Measurements from ENCODE around the gene TMEM114.

TMEM114 gene

DNA sequence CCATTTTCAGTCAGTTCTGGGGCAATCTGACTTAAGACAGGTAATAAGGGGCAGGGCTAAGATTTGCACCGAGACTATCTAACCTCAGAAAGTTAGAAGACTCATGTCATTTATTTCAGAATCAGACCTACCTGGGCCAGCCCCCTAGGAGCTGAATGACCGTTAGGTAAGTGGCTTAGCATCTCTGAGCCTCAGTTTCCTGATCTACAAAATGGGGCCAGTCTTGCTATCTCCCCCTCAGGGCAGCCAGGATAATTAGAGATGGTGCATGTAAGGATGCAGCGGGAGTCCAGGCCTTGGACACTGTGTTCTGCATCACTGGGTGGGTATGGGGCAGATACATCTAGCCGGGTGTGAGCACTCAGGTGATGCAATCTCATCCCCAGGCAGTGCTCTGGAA is 20.8 kb upstream of the TMEM114 start:
- ATAC-seq: no peak

DNA sequence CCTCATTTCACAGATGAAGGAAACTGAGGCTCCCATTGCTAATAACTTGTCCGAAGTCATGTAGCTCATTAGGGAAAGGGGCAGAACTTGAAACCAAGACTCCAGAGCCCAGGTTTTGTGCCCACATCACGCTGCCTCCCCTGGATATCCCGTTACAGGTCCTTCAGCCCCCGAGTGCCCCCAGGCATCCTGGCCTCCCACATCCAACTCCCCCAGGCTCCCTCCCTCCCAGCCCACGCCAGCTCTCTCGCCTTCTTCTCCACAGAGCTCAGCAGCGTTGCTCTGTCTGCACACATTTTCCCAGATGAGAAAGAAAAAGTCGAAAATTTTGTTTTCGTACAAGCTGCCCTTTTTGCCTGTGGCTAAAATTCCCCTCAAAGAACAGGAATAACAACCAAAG is 16.9 kb upstream of the TMEM114 start:
- no peak for ATAC-seq

DNA sequence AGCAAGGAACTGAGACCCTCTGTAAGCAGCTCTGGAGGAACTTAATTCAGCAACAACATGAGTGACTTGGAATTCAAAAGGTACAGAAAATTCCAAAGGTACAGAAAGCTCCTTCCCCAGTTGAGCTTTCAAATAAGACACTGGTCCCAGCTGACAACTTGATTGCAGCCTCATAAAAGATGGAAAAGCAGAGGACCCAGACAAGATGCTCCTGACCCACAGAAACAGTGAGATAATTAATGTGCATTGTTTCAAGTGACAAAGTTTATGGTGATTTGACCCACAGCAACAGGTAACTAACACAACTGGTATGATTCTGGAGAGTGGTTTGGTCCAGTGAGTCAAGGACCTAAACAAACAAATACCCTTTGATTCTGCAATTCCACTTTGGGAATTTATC is 15.2 kb upstream of the TMEM114 start:
- ATAC-seq: no peak

- no peak for ATAC-seq
Measured at GRCh38 chr16:8600144-8600775, 9.9 kb upstream of the TMEM114 start.

GRCh38 chr16:8596581-8596980 is 6.3 kb upstream of the TMEM114 start:
- no peak for ATAC-seq

- no peak for ATAC-seq
Measured at GRCh38 chr16:8595783-8596182, 5.5 kb upstream of the TMEM114 start.

GRCh38 chr16:8594149-8594666 is 3.9 kb upstream of the TMEM114 start:
- no peak for ATAC-seq

GRCh38 chr16:8591451-8591850 is 1.1 kb upstream of the TMEM114 start:
- ATAC-seq: no peak

GRCh38 chr16:8590811-8591210 is 500 bp upstream of the TMEM114 start:
- ATAC-seq: no peak

DNA sequence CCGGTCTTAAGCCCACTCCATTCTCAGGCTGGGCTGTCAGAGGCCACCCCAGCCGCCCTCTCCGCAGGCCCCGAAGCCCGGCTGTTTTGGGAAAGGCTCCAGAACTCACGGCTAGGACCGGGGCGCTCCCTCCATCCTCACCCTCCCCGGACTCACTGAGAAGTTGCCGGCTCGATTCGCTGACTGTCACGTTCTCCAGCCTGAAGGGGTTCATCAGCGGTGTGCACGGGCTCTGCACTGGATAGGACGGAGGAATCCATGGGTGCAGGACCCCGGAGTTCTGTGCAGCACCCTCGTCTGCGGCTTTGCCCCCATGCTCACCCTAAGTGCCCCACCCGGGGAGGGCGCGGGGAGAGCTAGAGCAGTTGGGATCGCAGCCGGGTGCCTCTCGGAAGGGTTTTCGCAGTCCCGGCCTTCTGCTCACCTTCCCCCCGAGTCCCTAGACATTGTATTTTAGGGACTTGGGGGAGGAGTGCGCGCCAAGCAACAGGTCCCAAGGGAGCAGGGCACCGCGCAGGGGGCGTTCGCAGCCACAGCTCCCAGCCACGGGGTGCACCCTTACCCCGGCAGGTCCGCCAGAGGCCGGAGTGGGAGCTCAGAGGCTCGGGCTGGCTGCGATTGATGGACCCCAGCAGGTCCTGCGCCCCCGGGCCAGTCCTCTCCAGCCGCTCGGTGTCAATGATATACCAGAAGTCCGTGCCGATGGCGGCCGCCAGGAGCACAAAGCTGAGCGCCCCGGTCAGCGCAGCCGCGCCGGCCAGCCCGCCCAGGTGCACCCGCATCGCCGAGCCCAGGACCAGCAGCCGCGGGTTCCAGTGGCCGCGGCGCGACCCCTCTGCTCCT is 1.0 kb downstream of the TMEM114 start:
- no peak for ATAC-seq

DNA sequence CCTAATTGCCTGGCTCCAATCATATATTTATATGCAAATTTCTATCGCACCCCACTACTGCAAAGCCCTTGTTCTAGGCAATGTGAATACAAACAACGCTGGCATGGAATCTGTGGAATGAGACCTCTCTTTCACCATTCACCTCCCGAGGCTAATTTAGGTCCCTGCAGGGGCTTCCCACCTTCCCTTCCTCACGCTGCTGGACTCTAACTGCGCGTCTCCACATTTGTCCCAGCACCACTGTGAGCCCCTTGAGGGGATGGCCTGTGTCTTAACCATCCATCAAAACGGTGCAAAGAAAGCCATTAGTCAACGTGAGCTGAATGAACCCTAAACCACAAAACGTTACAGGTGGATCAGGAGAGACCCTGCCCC is 1.6 kb downstream of the TMEM114 start:
- ATAC-seq: no peak

DNA sequence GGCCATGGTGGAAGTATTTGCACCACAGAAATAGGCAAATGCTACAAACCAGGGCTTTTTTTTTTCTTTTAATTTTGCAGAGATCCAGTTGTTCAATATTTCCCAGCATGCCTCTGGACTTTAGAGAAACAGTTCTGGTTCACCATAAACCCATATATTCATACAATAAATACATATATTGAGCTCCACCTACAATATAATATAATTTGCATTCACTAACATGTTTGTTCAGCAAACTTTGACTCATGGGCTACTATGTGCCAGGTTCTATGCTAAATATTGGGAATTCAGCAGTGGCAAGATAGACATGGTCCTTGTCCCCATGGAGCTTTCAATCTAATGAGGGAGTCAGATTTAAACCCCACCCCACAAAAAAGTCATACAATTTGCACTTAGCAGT is 3.2 kb downstream of the TMEM114 start:
- ATAC-seq: no peak

GRCh38 chr16:8585857-8586256 is 4.5 kb downstream of the TMEM114 start:
- ATAC-seq: no peak

DNA sequence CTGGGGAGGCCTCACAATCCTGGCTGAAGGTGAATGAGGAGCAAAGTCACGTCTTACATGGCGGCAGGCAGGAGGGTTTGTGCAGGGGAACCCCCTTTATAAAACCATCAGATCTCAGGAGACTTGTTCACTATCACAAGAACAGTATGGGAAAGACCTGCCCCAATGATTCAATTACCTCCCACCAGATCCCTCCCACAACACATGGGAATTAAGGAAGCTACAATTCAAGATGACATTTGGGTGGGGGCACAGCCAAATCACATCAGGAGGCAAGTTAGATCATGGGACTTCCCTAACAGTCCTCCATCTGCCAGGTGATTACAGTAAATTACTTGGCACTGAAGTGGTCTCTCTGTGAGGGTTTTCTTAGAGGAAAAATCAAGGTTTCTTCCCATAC is 5.3 kb downstream of the TMEM114 start:
- ATAC-seq: no peak

GRCh38 chr16:8583732-8584131 is 6.6 kb downstream of the TMEM114 start:
- no peak for ATAC-seq

GRCh38 chr16:8583199-8583598 is 7.1 kb downstream of the TMEM114 start:
- ATAC-seq: no peak

GRCh38 chr16:8581831-8582580 is 8.3 kb downstream of the TMEM114 start:
- ATAC-seq: no peak

GRCh38 chr16:8579559-8579958 is 10.8 kb downstream of the TMEM114 start:
- ATAC-seq: no peak

DNA sequence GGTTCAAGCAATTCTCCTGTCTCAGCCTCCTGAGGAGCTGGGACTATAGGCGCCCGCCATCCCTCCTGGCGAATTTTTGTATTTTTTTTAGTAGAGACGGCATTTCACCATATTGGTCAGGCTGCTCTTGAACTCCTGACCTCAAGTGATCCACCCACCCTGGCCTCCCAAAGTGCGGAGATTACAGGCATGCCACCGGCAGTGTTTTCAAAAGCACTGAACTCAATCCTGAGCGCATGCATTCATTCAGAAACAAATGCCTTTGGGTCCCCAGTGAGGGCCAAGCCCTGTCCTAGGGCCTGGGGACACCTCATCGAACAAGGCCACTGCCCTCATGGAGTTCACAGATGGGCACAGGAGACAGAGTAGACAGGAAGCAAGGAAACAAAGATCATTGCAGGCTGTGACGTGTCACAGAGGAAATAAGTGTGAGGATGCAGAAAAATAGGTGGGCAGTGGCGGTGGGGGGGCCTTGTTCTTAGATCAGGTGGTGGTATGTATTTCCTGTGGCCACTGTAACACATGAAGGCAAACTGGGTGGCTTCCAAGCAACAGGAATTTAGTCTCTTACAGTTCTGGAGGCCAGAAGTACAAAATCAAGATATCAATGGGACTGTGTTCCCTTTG is 12.5 kb downstream of the TMEM114 start:
- no peak for ATAC-seq

DNA sequence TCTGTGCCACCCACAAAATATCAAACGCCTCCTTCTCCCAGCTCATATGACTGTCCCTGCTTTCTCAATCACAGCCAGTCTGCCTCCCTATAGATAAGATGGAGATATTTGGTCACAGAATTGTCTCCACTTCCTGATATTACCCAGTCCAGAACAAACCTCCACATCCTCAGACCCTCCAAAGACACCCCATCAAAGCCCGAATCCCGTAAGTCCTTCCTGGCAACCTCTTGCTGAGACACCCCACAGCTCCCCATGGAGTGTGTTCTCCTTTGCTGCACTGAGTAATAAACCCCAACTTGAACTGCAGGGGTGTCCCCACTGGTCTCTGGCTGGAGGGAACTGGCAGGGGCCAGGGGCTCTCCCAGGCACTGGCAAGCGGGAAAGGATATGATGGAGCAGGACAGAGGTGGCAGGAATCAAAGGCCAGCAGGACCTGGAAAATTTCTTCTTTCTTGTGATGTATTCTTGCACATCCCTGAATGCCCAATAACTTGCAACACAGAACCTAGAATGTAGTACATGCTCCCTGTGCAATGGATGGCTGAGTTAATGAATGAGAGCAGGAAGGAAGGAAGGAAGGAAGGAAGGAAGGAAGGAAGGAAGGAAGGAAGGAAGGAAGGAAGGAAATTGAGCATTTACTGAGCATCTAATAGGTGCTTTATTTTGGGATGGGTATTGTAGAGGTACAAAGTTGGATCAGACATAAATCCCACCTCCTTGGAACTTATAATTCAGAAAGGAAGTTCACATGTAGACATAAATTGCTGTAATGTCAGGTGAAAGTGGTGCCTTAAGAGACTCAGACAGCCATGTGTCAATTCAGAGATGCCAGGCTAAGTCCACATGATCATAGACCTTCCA is 13.9 kb downstream of the TMEM114 start:
- ATAC-seq: no peak

- ATAC-seq: no peak
Measured at GRCh38 chr16:8575399-8575798, 14.9 kb downstream of the TMEM114 start.
